Inflammatory macrophage treated with lipopolysaccharide for 4 hours (primary cell): ENCODE data around the gene NBPF8.
"Not testable (repeated sequence)": the region's sequence is repeated elsewhere in the genome, so short reads cannot be mapped to it uniquely, and the experiment has no call there.

Experiments
- DNase-seq: peaks from one replicate; pipeline ENCODE4 v3.0.0-alpha.2; 2020

The NBPF8 gene

GRCh38 chr1:120414911-120415480 is at the start of gene NBPF8:
NBPF8 (plus strand) TSS chr1:120415035; CDS start chr1:120436523, 21,488 bp downstream.
- peak; percentile 48 for DNase-seq

- not testable (repeated sequence) for DNase-seq
Observed at GRCh38 chr1:120367709-120368108, 47.1 kb upstream of the NBPF8 start.

DNA sequence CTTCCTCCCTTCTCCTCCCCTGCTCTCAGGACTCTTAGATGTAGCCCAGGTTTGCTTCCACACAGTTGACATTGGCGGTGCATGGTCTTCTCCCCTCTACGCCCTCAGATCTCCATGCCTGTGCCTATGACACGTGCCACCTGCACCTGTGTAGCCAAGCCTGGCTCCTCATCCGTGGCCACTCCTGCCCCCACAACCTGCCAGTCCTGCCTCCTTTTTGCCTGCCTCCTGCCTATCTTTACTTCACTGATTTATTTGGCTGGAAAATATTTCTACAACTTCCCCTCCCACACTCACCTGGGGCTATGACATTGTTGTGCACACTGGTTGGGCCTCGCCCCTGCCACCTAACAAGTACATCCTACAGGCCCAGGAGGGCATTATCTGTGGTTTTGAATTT is 28.2 kb upstream of the NBPF8 start:
- DNase-seq: not testable (repeated sequence)

DNA sequence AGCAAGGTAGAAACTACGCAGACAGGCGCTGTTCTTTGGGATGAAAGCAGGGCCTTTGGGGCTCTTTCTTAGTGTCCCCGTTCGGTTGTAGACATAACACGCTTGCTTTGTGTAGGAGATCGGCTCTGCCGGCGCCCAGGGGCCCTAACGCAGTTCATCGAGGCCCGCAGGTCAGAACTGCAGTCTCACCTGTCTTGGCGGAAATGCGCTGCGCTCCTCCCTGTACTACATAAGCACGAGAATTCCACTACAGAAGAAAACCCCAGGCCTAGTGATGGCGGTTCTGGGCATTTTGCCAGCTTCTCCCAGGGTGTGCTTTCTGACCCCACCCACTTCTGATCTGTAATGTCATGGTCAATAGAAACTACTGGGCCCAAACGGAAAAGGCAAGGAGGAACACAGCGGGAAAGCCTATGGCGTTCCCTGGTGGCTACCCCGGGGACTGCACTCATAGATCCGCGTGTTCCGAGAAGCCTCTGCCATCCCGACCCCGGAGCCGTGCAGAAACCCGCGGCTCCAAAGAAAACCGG is 26.2 kb upstream of the NBPF8 start:
- DNase-seq: peak; percentile 74

DNA sequence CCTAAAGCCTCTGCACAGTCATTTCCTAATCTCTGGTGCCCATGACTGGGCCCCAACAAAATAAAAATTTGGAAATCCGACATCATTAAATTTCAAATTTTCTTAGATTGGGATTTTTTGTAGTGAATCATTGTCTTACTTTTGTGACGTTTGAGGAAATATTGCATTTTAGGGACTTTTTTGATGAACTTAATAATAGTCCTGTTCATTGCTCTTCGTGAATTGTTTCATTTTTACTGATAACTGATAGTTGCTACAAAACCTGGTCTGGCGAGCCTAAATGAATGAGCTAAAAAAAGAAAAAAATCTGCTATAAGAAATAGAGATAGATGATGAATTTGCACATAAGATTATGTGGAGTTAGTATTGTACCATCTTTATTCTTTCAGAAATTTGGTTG is 23.5 kb upstream of the NBPF8 start:
- DNase-seq: peak; percentile 82

GRCh38 chr1:120393316-120394232 is 21.3 kb upstream of the NBPF8 start:
- DNase-seq: not testable (repeated sequence)

DNA sequence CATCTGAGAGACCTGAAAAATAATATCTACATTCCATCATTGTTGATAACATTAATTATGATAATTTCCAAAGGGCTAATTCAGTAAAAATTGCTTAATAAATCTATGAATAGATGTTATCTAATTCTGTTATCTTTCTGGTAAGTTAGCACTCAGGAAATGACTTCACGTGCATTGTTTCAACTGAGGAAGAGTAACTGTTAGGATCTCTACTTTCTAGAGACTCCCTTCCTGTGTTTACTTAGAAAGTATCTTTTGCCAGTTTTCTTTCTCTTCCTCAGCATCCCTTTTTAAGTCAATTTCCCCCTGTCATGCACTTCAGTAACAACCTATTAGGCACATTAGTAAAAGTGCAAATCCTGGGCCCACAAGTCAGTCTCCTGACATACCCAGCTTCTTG is 9.5 kb upstream of the NBPF8 start:
- DNase-seq: not testable (repeated sequence)

- not testable (repeated sequence) for DNase-seq
Observed at GRCh38 chr1:120414451-120414850, 384 bp upstream of the NBPF8 start.

DNA sequence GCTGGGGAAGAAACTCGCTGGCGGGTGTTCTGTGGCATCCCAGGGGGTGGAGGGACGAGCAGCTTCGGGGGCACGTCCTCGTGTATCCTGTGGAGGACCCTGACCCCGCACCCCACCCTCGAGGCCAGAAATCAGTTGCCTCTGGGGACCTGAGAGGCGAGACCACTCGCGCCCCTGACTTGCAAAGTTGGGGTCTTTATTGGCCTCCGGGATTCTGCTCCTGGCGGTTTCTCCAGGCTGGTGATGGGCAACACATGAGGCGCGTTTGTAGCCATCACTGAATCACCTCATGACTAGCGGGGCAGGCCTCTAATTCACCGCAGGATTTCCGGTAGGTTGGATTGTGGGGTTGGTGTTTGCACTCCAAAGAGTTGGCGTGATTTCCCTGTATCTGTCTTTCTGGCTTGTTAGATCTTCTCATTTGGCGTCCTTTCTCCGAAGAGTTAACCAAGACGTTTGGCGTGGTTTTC is 692 bp downstream of the NBPF8 start:
- DNase-seq: peak; percentile 18

DNA sequence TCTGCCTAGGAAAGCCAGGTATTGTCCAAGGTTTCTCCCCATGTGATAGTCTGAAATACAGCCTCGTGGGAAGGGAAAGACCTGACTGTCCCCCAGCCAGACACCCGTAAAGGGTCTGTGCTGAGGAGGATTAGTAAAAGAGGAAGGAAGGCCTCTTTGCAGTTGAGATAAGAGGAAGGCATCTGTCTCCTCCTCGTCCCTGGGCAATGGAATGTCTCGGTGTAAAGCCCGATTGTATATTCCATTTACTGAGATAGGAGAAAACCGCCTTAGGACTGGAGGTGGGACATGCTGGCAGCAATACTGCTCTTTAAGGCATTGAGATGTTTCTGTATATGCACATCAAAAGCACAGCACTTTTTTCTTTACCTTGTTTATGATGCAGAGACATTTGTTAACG is 10.2 kb downstream of the NBPF8 start:
- DNase-seq: not testable (repeated sequence)

DNA sequence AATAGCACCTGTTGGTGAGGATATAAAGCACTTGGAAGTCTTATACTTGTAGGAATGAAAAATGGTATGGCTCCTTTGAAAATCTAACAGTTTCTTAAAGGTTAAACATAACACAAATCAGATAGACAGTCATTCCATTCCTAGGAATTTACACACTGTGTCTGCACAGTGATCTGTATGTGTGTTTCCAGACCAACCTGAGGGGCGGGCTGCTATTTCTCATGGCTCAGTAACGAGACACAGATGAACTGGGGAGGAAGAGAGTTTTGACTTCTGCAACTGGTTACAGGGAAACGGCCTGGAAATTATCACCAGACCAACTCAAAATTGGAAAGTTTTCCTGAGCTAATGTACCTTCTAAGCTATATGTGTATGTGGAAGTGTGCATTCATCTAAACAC is 16.8 kb downstream of the NBPF8 start:
- DNase-seq: not testable (repeated sequence)

- not testable (repeated sequence) for DNase-seq
Observed at GRCh38 chr1:120433831-120434230, 19.0 kb downstream of the NBPF8 start.

- DNase-seq: not testable (repeated sequence)
Observed at GRCh38 chr1:120449124-120449523, 34.3 kb downstream of the NBPF8 start.
